ENCODE results near the gene SEPTIN12.

SEPTIN12 gene

DNA sequence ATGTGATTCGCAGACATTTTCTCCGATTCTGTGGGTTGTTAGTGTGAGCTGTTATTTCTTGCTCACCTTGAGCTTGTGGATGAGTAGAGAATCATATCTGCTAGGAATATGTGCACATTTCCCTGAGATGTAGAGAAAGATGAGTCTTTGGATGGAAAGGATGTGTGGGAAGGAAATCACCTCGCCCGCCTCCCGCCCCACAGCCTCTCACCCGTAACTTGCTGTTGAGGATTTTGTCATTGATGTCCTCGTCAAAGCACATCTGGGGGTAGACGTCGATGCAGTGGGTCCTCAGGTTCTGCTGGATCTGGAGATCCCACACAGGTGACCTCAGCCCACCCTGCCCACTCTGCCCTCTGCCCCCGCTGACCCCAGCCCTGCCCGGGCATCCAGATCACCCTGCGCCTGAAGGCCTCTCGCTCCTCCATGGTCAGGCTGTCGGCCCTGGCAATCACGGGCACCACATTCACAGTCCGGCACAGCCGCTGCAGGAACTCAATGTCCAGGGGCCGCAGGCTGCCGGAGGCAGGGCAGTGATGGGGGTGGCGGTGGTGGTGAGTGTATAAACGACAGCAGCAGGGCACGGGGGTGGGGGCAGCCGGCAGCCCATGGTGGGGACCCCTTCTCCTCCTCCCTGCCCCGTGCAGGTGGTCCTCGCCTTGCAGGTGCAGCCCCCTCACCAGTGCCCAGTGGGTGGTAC is 4.7 kb downstream of the SEPTIN12 start:
- no peak for DNase-seq

DNA sequence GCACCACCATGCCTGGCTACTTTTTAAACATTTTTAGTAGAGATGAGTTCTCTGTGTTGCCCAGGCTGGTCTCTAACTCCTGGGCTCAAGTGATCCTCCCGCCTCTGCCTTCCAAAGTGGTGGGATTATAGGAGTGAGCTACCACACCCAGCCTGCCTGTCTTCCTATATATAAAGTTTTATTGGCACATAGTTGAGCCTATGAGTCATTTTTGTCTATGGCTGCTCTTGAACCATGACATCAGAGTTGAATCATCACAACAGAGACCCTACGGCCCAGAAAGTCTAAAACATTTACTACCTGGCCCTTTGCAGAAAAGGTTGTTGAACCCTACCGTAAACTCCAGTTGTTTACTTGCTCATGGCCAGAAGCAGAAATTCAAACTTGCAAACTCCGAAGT is 7.9 kb downstream of the SEPTIN12 start:
- DNase-seq = no peak

DNA sequence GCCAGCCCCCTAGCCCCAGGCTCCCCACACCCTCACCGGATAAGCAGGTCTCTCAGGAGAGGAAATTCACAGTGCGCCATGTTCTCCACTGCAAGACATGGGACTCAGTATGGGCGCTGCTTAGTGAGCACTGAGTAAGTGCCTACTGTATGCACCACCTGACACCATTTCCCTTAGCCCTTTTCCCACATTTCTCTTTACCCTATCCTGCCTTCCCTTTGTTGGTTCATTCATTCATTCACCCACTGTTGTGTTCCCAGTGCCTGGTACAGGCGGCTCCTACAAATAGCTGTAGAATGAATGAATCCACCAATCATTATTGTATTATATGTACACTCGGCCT is 10.1 kb downstream of the SEPTIN12 start:
- DNase-seq = no peak

DNA sequence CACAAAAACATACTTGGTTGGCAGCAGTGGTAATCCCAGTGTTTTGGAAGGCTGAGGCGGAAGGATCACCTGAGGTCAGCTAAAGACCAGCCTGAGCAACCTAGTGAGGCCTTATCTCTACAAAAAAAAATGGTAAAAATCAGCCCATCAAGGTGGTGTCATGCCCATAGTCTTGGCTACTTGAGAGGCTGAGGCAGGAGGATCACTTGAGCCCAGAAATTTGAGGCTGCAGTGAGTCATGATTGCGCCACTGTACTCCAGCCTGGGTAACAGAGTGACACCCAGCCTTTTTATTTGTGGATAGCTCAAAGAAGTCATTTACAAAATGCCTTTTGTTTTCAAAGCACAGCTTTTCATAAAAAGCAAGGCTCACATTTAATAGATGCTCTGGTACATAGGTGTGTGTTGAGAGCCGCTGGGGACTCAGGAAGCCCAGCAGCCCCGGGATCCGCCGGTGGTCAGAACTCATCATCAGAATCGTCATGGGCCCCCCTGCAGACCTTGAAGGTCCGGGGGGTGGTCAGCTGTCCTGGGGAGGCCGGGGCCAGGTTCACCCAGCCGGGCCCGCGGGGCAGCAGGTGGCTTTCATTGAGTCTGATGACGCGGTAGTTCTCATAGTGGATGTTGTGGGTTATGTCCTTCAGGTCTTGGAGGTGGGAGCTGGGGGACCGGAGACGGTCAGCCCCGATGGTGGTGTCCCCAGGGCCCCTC is 10.7 kb downstream of the SEPTIN12 start:
- no peak for DNase-seq

DNA sequence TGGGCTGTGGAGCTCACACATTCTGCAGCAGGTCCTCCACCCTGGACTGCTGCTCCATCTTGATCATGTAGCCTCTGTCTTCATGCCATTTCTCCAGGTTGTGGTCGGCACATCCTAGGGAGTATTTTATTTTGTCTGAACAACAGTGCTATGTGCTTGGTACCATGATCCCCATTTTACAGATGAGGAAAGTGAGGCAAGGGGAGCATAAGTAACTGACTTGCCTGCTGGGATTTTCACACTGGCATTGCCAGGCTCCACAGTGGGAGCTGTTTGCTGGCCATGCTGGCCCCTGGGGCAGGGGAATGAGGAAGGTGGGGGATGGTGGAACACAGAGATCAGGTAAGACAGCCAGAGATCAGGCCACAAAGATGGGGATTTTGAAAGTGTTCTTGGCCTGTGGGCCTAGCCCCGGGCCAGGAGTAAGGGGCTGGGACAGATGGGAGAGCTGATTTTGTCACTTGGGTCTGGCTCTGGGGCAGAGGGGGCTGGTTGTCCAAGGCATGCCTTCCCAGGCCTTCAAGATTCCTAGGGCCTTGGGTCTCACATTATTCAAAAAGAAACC is 11.9 kb downstream of the SEPTIN12 start:
- DNase-seq = no peak

DNA sequence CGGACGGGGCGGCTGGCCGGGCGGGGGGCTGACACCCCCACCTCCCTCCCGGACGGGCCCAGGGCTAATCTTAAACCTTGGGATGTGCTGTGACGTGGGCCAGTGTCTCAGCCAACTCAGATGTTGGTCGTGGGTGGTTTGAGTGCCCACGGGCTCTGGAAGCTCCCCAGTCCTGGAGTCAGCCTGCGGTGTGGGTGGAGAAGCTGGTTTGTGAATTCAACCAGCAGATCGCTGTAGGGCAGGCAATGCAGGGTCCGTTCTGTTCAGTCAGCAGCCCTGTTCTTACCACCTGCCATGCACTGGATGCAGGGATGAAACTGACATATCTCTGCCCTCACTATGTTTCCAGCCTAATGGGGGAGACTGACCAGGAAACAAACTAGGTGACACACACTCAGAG is 13.1 kb downstream of the SEPTIN12 start:
- no peak for DNase-seq

DNA sequence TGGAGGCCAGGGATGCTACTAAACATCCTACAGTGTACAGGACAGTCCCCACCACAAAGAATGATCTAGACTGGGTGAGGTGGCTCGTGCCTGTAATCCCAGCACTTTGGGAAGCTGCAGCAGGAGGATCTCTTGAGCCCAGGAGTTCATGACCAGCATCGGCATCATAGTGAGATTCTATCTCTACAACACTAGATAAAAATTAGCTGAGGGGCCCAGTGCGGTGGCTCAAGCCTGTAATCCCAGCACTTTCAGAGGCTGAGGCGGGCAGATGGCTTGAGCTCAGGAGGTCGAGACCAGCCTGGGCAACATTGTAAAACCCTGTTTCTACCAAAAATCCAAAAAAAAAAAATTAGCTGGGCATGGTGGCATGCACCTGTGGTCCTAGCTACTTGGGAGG is 15.8 kb downstream of the SEPTIN12 start:
- no peak for DNase-seq

GRCh38 chr16:4771646-4772045 is 16.5 kb downstream of the SEPTIN12 start:
- no peak for DNase-seq

DNA sequence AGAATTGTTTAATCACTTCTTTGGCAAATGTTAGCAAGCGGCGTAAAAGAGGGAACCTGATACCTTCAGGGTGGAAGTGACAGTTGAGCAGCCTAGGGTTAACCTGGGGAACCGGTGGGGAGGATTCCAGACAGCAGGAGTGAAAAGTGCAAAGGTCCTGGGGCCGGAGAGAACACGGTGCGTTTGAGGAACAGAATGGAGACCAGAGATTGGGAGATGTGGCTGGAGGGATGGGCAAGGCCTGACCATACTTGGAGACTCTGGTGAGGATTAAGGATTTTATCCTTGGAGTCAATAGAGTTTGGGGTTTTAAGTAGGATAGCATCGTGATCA is 18.9 kb downstream of the SEPTIN12 start:
- no peak for DNase-seq

DNA sequence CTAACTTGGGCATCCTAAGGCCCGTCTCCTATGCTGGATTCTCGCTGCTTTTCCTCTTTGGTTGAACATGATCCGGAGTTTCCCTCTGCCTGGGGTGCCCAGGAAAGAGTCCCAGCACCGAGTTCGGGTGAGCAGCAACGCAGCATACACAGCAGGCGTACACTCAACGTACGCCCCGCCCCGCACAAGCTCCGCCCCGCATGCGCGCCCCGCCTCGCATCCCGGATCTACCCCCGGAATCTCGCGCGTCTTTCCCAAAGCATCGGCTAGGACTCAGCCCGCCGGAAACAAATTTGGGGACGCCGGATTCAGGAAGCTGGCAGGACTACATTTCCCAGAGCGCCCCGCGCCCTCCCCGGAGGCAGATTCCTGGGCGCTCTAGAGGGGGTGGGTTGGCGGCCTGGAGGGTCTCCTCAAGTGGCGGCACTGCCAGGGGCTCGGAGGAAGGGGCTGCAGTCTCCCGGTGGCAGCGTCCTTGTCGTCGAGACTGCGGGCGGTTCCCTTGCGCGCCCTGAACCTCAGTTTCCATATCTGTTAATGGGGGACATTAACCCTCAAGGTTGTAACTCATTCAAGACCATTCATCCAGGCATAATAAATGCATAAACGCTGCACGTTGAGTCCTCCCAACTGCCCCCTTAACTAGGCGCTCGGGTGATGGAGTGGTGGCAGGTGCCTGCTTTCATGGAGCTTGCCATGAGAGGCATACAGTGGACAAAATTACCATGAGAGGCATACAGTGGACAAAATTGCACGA is 19.4 kb downstream of the SEPTIN12 start:
- peak; percentile 90 for DNase-seq

DNA sequence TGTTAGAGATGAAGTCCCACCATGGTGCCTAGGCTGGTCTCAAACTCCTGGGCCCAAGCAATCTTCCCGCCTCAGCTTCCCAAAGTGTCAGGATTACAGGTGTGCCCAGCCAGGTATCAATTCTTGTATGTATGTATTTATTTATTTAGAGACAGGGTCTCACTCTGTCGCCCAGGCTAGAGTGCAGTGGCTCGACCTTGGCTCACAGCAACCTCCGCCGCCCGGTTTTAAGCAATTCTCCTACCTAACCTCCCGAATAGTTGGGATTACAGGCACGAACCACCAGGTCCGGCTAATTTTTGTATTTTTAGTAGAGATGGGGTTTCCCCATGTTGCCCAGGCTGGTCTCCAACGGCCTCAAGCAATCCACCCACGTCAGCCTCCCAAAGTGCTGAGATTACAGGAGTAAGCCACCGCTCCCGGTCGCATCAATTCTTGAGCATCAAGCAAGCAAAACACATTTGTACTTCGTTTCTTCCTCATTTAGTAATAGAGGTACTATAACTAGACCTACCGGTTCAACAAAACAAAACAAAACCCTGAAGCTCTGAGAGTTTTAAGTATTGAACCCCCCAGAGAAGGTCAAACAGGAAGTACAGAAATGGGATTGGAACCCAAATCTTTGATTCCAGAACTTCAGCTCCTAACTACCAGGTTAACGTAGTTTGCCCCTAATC is 20.1 kb downstream of the SEPTIN12 start:
- DNase-seq = no peak

GRCh38 chr16:4766875-4767628 is 21.1 kb downstream of the SEPTIN12 start, which contains the start of gene ZNF500:
TSS of gene ZNF500 (minus strand) at chr16:4767162. CDS start at chr16:4765978, 1,184 bp downstream.
- peak; percentile 85 for DNase-seq

DNA sequence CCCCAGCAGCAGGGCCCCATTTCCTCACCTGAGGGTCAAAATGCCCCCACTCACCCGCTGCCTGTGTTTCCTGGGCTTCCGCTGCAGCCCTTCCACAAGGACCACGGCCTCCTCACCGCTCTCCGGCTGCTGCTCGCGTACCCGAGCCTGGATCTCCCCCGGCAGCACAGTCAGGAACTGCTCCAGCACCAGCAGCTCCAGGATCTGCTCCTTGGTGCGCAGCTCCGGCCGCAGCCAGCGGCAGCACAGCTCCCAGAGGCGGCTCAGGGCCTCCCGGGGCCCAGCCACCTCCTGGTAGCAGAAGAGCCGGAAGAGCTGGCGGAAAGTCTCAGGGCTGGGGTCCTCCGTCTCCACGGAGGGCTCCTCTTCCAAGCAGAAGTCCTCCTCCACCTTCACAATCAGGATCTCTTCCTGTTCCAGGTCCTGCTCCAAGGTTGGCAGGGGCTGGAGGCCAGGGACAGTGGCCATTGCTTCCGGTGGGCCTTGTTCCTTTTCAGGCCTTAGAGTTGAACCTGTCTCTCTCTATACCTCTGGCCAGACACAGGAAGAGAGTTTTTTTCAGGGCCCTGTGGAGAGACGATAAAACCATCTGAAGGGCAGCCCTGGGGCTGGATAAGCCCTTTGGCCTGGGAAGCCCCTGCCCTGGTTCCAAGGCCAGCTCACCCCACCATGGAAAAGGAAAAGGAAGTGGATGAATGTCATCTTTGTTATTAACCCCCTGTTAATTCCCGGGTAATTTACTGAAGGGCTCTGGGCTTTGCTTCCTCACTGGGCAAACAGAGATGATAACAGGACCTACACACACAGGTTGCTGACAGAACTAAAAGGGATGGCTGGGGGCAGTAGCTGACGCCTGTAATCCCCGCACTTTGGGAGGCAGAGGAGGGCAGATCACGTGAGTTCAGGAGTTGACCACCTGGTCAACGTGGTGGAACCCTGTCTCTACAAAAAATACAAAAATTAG is 22.4 kb downstream of the SEPTIN12 start:
- no peak for DNase-seq

- no peak for DNase-seq
These were observed 24.4 kb downstream of the SEPTIN12 start for GRCh38 chr16:4763791-4764190.

DNA sequence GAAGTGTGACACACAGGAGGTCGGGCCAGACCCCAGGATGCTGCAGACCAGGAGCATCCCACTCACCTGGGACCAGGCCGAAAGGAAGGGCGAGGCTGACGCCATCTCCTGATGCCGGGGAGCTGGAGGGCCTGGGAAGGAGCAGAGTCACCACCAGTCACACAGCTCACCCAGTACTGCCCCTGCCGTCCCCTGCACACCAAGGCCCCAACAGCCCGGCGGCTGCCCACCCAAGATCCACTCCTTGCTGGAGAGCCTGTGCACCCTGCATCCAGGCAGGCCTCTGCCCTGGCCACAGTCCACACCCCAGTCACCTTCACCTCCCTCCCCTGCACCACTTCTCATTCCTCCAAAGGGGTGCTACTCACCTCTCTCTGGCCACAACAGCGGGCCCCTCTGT is 25.9 kb downstream of the SEPTIN12 start:
- DNase-seq = no peak

DNA sequence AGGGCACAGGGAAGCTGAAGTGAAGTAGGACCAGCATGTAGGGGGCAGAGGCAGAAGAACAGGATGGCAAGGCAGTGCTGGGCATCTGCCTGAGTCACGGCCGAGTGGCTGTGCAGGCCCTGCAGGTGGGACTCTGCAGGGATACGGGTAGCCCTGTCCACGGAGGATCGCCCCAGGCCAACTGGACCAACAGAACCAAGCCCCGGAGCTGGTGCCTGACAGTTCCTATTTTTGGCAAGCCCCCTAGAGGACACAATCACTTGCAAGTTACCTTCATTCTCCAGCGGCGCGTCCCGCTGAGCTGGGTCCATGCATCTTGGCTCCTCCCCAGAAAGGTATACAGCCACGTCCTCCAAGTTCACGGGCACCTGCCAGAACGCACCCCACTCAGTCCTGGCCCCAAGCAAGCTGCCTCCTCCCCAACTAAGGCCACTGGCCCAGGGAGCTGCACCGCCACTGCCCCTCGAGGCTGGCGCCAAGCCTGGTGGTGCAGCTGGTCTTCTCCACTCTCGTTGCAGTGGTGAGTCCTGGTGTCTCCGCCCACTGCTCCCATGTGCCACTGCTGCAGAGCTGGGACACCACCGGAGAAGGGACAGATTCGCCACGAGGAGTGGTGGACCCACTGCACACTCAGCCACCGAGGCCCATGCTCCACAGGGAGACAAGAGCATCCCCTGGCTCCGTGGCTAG is 27.8 kb downstream of the SEPTIN12 start:
- DNase-seq = no peak

DNA sequence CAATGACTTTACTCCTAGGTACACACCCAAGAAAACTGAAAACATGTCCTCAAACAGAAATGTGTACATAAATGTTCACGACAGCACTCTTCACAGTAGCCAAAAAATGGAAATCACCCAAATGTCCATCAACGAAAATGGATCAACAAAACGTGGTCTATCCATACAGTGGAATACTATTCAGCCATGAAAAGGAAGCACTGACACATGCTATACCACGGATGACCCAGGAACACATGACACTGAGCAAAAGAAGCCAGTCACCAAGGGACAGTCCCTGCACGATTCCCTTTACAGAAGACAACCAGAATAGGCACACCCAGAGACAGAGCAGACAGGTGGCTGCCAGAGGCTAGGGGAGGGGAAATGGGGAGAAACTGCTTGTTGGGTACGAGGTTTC is 32.5 kb downstream of the SEPTIN12 start:
- DNase-seq = no peak

GRCh38 chr16:4754865-4755264 is 33.3 kb downstream of the SEPTIN12 start:
- no peak for DNase-seq

GRCh38 chr16:4753227-4753626 is 34.9 kb downstream of the SEPTIN12 start:
- DNase-seq = no peak

DNA sequence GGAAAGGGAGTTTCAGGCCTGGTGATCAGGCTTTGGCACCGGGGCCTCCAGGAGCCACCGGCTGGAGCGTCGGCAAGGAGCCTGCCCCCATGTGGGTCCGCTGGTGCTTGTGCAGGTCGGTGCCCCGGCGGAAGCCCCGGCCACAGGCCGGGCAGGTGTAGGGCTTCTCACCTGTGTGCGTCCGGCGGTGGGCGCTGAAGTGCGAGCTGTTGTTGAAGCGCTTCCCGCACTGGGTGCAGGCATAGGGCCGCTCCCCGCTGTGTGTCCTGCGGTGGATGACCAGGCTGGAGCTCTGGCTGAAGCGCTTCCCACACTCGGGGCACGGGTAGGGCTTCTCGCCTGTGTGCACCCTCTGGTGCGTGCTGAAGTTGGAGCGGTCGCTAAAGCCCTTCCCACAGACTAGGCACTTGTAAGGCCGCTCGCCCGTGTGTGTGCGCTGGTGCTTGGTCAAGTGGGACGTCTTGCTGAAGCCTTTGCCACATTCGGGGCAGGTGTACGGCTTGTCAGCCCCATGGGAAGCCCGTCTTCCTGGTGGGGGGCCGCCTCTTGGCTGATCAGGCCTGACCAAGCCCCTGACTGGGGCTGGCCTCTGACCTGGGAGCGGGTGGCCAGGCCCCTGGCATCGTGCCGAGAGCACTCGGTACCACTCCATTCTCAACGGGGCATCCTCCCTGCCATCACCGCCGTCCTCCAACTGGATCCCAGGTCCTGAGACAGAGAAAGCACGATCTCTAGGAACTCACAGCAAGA is 35.6 kb downstream of the SEPTIN12 start:
- peak; percentile 53 for DNase-seq

Data from DMS79 treated with DMSO at 0.1 percent for 48 hours (cell line).